K562 (cell line): ENCODE measurements around the gene CNTF.

ENCODE experiments used
- BRF2 ChIP-seq: IDR thresholded peaks from 3 replicates; pipeline ENCODE4 v1.6.1; 2011; ENCODE audit warnings: borderline replicate concordance, mild to moderate bottlenecking; ENCODE audit not compliant: insufficient read length, insufficient read depth
- CBX3 ChIP-seq, 2 experiments: IDR thresholded peaks; 1 replicate in 1 of 2; 2 replicates in 1 of 2; pipeline ENCODE4 v1.6.1; 2012; ENCODE audit warnings: inconsistent platforms in 2 of 2, low read length in 2 of 2, borderline replicate concordance in 1 of 2, control low read depth in 1 of 2
- CSDE1 ChIP-seq, 2 experiments: fragments of 450-650 bp; IDR thresholded peaks; 2 replicates each; pipeline ENCODE4 v1.6.1; 2016; ENCODE audit warnings: mild to moderate bottlenecking in 1 of 2
- CTCF ChIP-seq, 3 experiments: IDR thresholded peaks in 2 of 3; conservative IDR thresholded peaks in 1 of 3; 2 replicates each; pipeline ENCODE4 v1.5.1; 2011 to 2012; ENCODE audit warnings: low read length in 3 of 3, mild to moderate bottlenecking in 3 of 3, control low read depth in 2 of 3, improper control_type of control experiment in 1 of 3, inconsistent platforms in 1 of 3, low read depth in 1 of 3, mixed read lengths in 1 of 3, moderate library complexity in 1 of 3; ENCODE audit not compliant: insufficient read depth in 2 of 3
- FOS ChIP-seq: IDR thresholded peaks from 3 replicates; pipeline ENCODE4 v1.6.1; 2011; ENCODE audit not compliant: insufficient read length; ENCODE audit errors: extremely low read depth
- HDGF ChIP-seq: fragments of 450-650 bp; IDR thresholded peaks from 2 replicates; pipeline ENCODE4 v1.6.1; 2016
- JUND ChIP-seq, 2 experiments: IDR thresholded peaks; 2 replicates in 1 of 2; 3 replicates in 1 of 2; pipeline ENCODE4 v1.6.1; 2011; ENCODE audit warnings: borderline replicate concordance in 2 of 2, low read depth in 2 of 2, low read length in 2 of 2, improper control_type of control experiment in 1 of 2, missing biosample characterization in 1 of 2, missing genetic modification characterization in 1 of 2, missing genetic modification reagents in 1 of 2
- POLR2AphosphoS2 ChIP-seq: IDR thresholded peaks from 2 replicates; pipeline ENCODE4 v1.6.1; 2012; ENCODE audit warnings: low read length, improper control_type of control experiment
- THAP7 ChIP-seq: fragments of 250-450 bp; sonication (Bioruptor Pico); IDR thresholded peaks from 2 replicates; pipeline ENCODE4 v1.5.0; 2021
- YY1 ChIP-seq, 3 experiments: IDR thresholded peaks; 2 replicates each; pipeline ENCODE4 v1.6.1; 2011; ENCODE audit warnings: low read length in 2 of 3, mild to moderate bottlenecking in 2 of 3, moderate library complexity in 2 of 3, borderline replicate concordance in 1 of 3, control low read depth in 1 of 3, low read depth in 1 of 3; ENCODE audit not compliant: insufficient read depth in 3 of 3, insufficient replicate concordance in 2 of 3, control insufficient read depth in 1 of 3, insufficient read length in 1 of 3; ENCODE audit errors: extremely low read depth in 1 of 3
- ZFP30 ChIP-seq: fragments of 250-450 bp; sonication (Bioruptor Pico); IDR thresholded peaks from 2 replicates; pipeline ENCODE4 v1.8.0; 2022; ENCODE audit warnings: moderate library complexity, mild to moderate bottlenecking, inconsistent platforms, borderline replicate concordance
- ZNF347 ChIP-seq: fragments of 450-650 bp; formaldehyde crosslinking; IDR thresholded peaks from 2 replicates; pipeline ENCODE4 v1.4.0; 2020; ENCODE audit warnings: low read depth, mild to moderate bottlenecking, moderate library complexity
- ZNF449 ChIP-seq: fragments of 250-450 bp; sonication (Bioruptor Pico); IDR thresholded peaks from 2 replicates; pipeline ENCODE4 v1.8.0; 2022; ENCODE audit warnings: moderate library complexity, mild to moderate bottlenecking, inconsistent platforms
- ZNF699 ChIP-seq: fragments of 250-450 bp; sonication (Bioruptor Pico); IDR thresholded peaks from 2 replicates; pipeline ENCODE4 v1.8.0; 2021; ENCODE audit warnings: mild to moderate bottlenecking, moderate library complexity; ENCODE audit not compliant: insufficient replicate concordance

GRCh38 chr11:58606930-58607714 lies 15.3 kb upstream of the CNTF start:
- no peak for TF ChIP-seq ZNF347 (CRISPR knock-in tag)
- TF ChIP-seq HDGF = no peak
- no peak for TF ChIP-seq POLR2AphosphoS2
- no peak for TF ChIP-seq ZNF699
- no peak for TF ChIP-seq FOS
- TF ChIP-seq YY1 (IDR thresholded peaks at IDR 0.05; ENCODE audit: borderline replicate concordance in 1 of 3, control insufficient read depth in 1 of 3, extremely low read depth in 1 of 3, insufficient read depth in 3 of 3, insufficient read length in 1 of 3, insufficient replicate concordance in 2 of 3, low read depth in 1 of 3, low read length in 2 of 3) = no peak
- TF ChIP-seq ZFP30 = no peak
- TF ChIP-seq CTCF (IDR thresholded peaks at IDR 0.05 in 2 of 3, conservative IDR thresholded peaks at IDR 0.05 in 1 of 3; ENCODE audit: insufficient read depth in 2 of 3, low read depth in 1 of 3, low read length in 3 of 3) = no peak
- no peak for TF ChIP-seq JUND (IDR thresholded peaks at IDR 0.05; ENCODE audit: borderline replicate concordance, low read depth, low read length)
- no peak for TF ChIP-seq JUND (tag; IDR thresholded peaks at IDR 0.05; ENCODE audit: borderline replicate concordance, low read depth, low read length)
- TF ChIP-seq THAP7 (CRISPR knock-in tag) = no peak
- no peak for TF ChIP-seq CSDE1 (IDR thresholded peaks at IDR 0.05)
- no peak for TF ChIP-seq BRF2
- no peak for TF ChIP-seq ZNF449
- TF ChIP-seq CBX3 (IDR thresholded peaks at IDR 0.05; ENCODE audit: borderline replicate concordance in 1 of 2, low read length in 2 of 2) = no peak
